AG20443 (cell line): ENCODE measurements around the gene PLXDC2.

Source experiments
- DNase-seq: peaks from one replicate; pipeline ENCODE4 v3.0.0; 2012; ENCODE audit warnings: low spot score, mixed read lengths

The PLXDC2 gene

GRCh38 chr10:19911886-19912285 lies 95.7 kb downstream of the PLXDC2 start:
- no peak for DNase-seq

- DNase-seq: no peak
Measured at GRCh38 chr10:19913987-19914386, 97.8 kb downstream of the PLXDC2 start.

GRCh38 chr10:19915125-19915524 lies 98.9 kb downstream of the PLXDC2 start:
- DNase-seq: no peak

GRCh38 chr10:19915816-19916215 lies 99.6 kb downstream of the PLXDC2 start:
- DNase-seq: no peak

GRCh38 chr10:19917751-19918478 lies 101.7 kb downstream of the PLXDC2 start:
- DNase-seq: no peak

GRCh38 chr10:19918794-19919193 lies 102.6 kb downstream of the PLXDC2 start:
- DNase-seq: no peak

- DNase-seq: no peak
Measured at GRCh38 chr10:19919671-19920070, 103.4 kb downstream of the PLXDC2 start.

GRCh38 chr10:19920075-19920726 lies 104.0 kb downstream of the PLXDC2 start:
- DNase-seq: no peak

- DNase-seq: peak; percentile 51
Measured at GRCh38 chr10:19921300-19922140, 105.3 kb downstream of the PLXDC2 start.

GRCh38 chr10:19922236-19922963 lies 106.2 kb downstream of the PLXDC2 start:
- peak; percentile 58 for DNase-seq

GRCh38 chr10:19925064-19925463 lies 108.8 kb downstream of the PLXDC2 start:
- DNase-seq: no peak

- DNase-seq: no peak
Measured at GRCh38 chr10:19928936-19929335, 112.7 kb downstream of the PLXDC2 start.

- DNase-seq: peak; percentile 36
Measured at GRCh38 chr10:19929506-19930140, 113.4 kb downstream of the PLXDC2 start.

- DNase-seq: peak; percentile 27
Measured at GRCh38 chr10:19930936-19931893, 115.0 kb downstream of the PLXDC2 start.

GRCh38 chr10:19931894-19932590 lies 115.8 kb downstream of the PLXDC2 start:
- no peak for DNase-seq

GRCh38 chr10:19932806-19933371 lies 116.7 kb downstream of the PLXDC2 start:
- no peak for DNase-seq

- DNase-seq: no peak
Measured at GRCh38 chr10:19933772-19934171, 117.5 kb downstream of the PLXDC2 start.

- DNase-seq: no peak
Measured at GRCh38 chr10:19935176-19935575, 118.9 kb downstream of the PLXDC2 start.

GRCh38 chr10:19936289-19936688 lies 120.1 kb downstream of the PLXDC2 start:
- DNase-seq: no peak
